Osteoblast (primary cell): ENCODE data around the gene IFIT5. TPM values are rescaled to one million over a fixed set of nuclear protein-coding genes. Genes with fewer than 3 reads are reported as not detected.
"Not testable (repeated sequence)": the region's sequence is repeated elsewhere in the genome, so short reads cannot be mapped to it uniquely, and the experiment has no call there.

Source experiments
- DNase-seq: peaks from one replicate; pipeline ENCODE4 v3.0.0; 2011; ENCODE audit warnings: low spot score, mixed read lengths; ENCODE audit not compliant: insufficient read length; ENCODE audit errors: missing footprints
- H2AFZ ChIP-seq: 2 replicates; pipeline ENCODE4 v1.6.0; 2011; ENCODE audit warnings: mild to moderate bottlenecking, low read length
- H3K27ac ChIP-seq: 2 replicates; pipeline ENCODE4 v1.5.1; 2011; ENCODE audit warnings: mild to moderate bottlenecking, low read depth, low read length, moderate library complexity
- H3K27me3 ChIP-seq: 2 replicates; pipeline ENCODE4 v1.6.0; 2012; ENCODE audit warnings: mild to moderate bottlenecking, control low read depth, inconsistent platforms, low read length, moderate library complexity; ENCODE audit not compliant: insufficient read depth
- H3K36me3 ChIP-seq: 2 replicates; pipeline ENCODE4 v1.5.1; 2011; ENCODE audit warnings: mild to moderate bottlenecking, low read length, control low read depth, moderate library complexity; ENCODE audit not compliant: insufficient read depth
- H3K4me1 ChIP-seq: 2 replicates; pipeline ENCODE4 v1.5.1; 2011; ENCODE audit warnings: mild to moderate bottlenecking, low read length, control low read depth, moderate library complexity; ENCODE audit not compliant: insufficient read depth
- H3K4me2 ChIP-seq: 2 replicates; pipeline ENCODE4 v1.6.0; 2011; ENCODE audit warnings: mild to moderate bottlenecking, low read length; ENCODE audit not compliant: insufficient read depth
- H3K4me3 ChIP-seq: fragments of 200-600 bp; sonication (generic); 3 replicates; pipeline ENCODE4 v1.5.1; 2012; ENCODE audit warnings: mild to moderate bottlenecking, low read length, inconsistent platforms; ENCODE audit not compliant: insufficient read depth
- H3K79me2 ChIP-seq: 2 replicates; pipeline ENCODE4 v1.6.0; 2012; ENCODE audit warnings: mild to moderate bottlenecking, low read length, control low read depth, inconsistent platforms; ENCODE audit not compliant: insufficient read depth
- H3K9me3 ChIP-seq: 2 replicates; pipeline ENCODE4 v1.5.1; 2011; ENCODE audit warnings: low read depth, low read length, control low read depth
- H4K20me1 ChIP-seq: 2 replicates; pipeline ENCODE4 v1.6.0; 2012; ENCODE audit warnings: mild to moderate bottlenecking, low read length, control low read depth; ENCODE audit not compliant: insufficient read depth
- total RNA-seq: library from RNA; depleted of rRNA; stranded (reverse); fragments of >200 nt; gene quantifications from 2 replicates; pipeline ENCODE4 v1.2.3, GENCODE V29; 2012
- TF ChIP-seq, protein P1 (sequence below): IDR thresholded peaks from 2 replicates; pipeline ENCODE4 v1.5.1; 2011; ENCODE audit warnings: mild to moderate bottlenecking, low read depth, low read length, moderate library complexity; ENCODE audit errors: extremely low read depth

The IFIT5 gene
- total RNA-seq, 1 donor = 39.1 TPM

DNA sequence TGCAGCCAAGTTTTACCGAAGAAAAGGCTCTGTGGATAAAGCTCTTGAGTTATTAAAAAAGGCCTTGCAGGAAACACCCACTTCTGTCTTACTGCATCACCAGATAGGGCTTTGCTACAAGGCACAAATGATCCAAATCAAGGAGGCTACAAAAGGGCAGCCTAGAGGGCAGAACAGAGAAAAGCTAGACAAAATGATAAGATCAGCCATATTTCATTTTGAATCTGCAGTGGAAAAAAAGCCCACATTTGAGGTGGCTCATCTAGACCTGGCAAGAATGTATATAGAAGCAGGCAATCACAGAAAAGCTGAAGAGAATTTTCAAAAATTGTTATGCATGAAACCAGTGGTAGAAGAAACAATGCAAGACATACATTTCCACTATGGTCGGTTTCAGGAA is 11.3 kb upstream of the IFIT5 start:
- Histone ChIP-seq H3K36me3 (no peaks in the 10 kb centered on the region), H3K4me2 (no peak overlapping the region), H2AFZ (no peak overlapping the region), H3K9me3 (no peaks in the 10 kb centered on the region), H4K20me1 (no peaks in the 10 kb centered on the region), H3K27me3 (no peaks in the 10 kb centered on the region), H3K79me2 (no peaks in the 10 kb centered on the region), H3K4me3 (no peak overlapping the region), H3K4me1 (no peaks in the 10 kb centered on the region), H3K27ac (no peak overlapping the region)
- DNase-seq = no peak
- TF ChIP-seq, protein P1, sequence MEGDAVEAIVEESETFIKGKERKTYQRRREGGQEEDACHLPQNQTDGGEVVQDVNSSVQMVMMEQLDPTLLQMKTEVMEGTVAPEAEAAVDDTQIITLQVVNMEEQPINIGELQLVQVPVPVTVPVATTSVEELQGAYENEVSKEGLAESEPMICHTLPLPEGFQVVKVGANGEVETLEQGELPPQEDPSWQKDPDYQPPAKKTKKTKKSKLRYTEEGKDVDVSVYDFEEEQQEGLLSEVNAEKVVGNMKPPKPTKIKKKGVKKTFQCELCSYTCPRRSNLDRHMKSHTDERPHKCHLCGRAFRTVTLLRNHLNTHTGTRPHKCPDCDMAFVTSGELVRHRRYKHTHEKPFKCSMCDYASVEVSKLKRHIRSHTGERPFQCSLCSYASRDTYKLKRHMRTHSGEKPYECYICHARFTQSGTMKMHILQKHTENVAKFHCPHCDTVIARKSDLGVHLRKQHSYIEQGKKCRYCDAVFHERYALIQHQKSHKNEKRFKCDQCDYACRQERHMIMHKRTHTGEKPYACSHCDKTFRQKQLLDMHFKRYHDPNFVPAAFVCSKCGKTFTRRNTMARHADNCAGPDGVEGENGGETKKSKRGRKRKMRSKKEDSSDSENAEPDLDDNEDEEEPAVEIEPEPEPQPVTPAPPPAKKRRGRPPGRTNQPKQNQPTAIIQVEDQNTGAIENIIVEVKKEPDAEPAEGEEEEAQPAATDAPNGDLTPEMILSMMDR = no peak

- no peak for DNase-seq
- Histone ChIP-seq H3K4me2 (no peak overlapping the region), H2AFZ (no peak overlapping the region), H3K79me2 (no peaks in the 10 kb centered on the region), H4K20me1 (no peaks in the 10 kb centered on the region), H3K27ac (no peak overlapping the region), H3K27me3 (no peaks in the 10 kb centered on the region), H3K9me3 (no peaks in the 10 kb centered on the region), H3K36me3 (no peaks in the 10 kb centered on the region), H3K4me3 (no peak overlapping the region), H3K4me1 (no peaks in the 10 kb centered on the region)
- TF ChIP-seq, protein P1 = no peak
Measured at GRCh38 chr10:89404104-89405047, 10.0 kb upstream of the IFIT5 start.

- H3K79me2 ChIP-seq, H3K4me1 ChIP-seq, H4K20me1 ChIP-seq, DNase-seq, H3K27me3 ChIP-seq, H3K4me2 ChIP-seq, H3K36me3 ChIP-seq, H3K27ac ChIP-seq, H2AFZ ChIP-seq, H3K4me3 ChIP-seq, H3K9me3 ChIP-seq: not testable (repeated sequence)
Measured at GRCh38 chr10:89406178-89406577, 8.2 kb upstream of the IFIT5 start.

DNA sequence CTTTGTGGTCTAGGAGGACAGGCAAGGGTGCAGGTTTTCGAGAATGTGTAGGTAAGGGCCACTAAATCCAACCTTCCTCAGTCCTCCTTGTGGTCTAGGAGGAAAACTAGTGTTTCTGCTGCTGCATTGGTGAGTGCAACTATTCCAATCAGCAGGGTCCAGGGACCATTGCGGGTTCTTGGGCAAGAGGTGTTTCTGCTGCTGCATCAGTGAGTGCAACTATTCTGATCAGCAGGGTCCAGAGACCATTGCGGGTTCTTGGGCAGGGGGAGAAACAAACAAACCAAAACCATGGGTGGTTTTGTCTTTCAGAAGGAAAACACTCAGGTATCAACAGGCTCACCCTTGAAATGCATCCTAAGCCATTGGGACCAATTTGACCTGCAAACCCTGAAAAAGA is 6.6 kb upstream of the IFIT5 start:
- not testable (repeated sequence) for H3K27me3 ChIP-seq, H3K27ac ChIP-seq, H3K36me3 ChIP-seq, DNase-seq, H3K4me2 ChIP-seq, H3K79me2 ChIP-seq, H3K9me3 ChIP-seq, H3K4me3 ChIP-seq, H2AFZ ChIP-seq, H3K4me1 ChIP-seq, H4K20me1 ChIP-seq

DNA sequence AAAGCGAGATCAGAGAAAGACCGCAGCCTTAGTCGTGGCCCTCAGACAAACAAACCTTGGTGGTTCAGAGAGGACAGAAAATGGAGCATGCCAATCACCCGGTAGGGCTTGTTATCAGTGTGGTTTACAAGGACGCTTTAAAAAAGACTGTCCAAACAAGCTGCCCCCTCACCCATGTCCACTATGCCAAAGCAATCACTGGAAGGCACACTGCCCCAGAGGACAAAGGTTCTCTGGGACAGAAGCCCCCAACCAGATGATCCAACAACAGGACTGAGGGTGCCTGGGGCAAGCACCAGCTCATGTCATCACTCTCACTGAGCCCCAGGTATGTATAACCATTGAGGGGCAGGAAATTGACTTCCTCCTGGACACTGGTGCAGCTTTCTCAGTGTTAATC is 5.1 kb upstream of the IFIT5 start:
- H3K9me3 ChIP-seq, H4K20me1 ChIP-seq, H3K4me3 ChIP-seq, H3K27ac ChIP-seq, H3K4me2 ChIP-seq, H3K79me2 ChIP-seq, H3K27me3 ChIP-seq, H3K4me1 ChIP-seq, DNase-seq, H3K36me3 ChIP-seq, H2AFZ ChIP-seq: not testable (repeated sequence)

DNA sequence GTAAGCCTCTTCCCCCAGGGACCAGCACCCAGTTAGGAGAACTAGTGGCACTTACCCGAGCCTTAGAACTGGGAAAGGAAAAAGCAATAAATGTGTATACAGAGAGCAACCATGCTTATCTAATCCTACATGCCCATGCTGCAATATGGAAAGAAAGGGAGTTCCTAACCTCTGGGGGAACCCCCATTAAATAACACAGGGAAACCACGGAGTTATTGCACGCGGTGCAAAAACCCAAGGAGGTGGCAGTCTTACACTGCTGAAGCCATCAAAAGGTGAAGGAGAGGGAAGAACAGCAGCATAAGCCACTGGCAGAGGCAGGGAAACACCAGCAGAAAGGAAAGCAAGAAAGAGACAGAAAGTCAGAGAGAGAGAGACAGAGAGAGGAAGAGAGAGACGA is 3.8 kb upstream of the IFIT5 start:
- DNase-seq, H3K27me3 ChIP-seq, H3K36me3 ChIP-seq, H3K27ac ChIP-seq, H3K9me3 ChIP-seq, H4K20me1 ChIP-seq, H3K4me3 ChIP-seq, H2AFZ ChIP-seq, H3K4me2 ChIP-seq, H3K4me1 ChIP-seq: not testable (repeated sequence)
- H3K79me2 ChIP-seq = peaks cover 15% of the 10 kb centered on the region

GRCh38 chr10:89411135-89411534 is 3.2 kb upstream of the IFIT5 start:
- not testable (repeated sequence) for H3K9me3 ChIP-seq, H3K27me3 ChIP-seq, DNase-seq, H3K27ac ChIP-seq, H3K36me3 ChIP-seq, H3K4me2 ChIP-seq, H4K20me1 ChIP-seq, H3K4me1 ChIP-seq, H3K4me3 ChIP-seq, H2AFZ ChIP-seq
- peaks cover 21% of the 10 kb centered on the region for H3K79me2 ChIP-seq
